KMS-11 (cell line): ENCODE measurements around the gene CCN5.

Experiments
- H2AFZ ChIP-seq: fragments of 200-600 bp; sonication (generic); 2 replicates; pipeline ENCODE4 v1.6.1; 2016; ENCODE audit warnings: antibody characterized with exemption, mixed run types, low read depth
- H3K27ac ChIP-seq: fragments of 200-600 bp; sonication (generic); 2 replicates; pipeline ENCODE4 v1.6.1; 2016; ENCODE audit warnings: mild to moderate bottlenecking, mixed run types
- H3K27me3 ChIP-seq: fragments of 200-600 bp; sonication (generic); 2 replicates; pipeline ENCODE4 v1.6.1; 2017; ENCODE audit warnings: mild to moderate bottlenecking, low read depth, mixed run types, moderate library complexity; ENCODE audit not compliant: insufficient read depth
- H3K36me3 ChIP-seq: fragments of 200-600 bp; sonication (generic); 2 replicates; pipeline ENCODE4 v1.6.1; 2017; ENCODE audit warnings: mild to moderate bottlenecking, mixed run types; ENCODE audit not compliant: insufficient read depth
- H3K4me1 ChIP-seq: fragments of 200-600 bp; sonication (generic); 2 replicates; pipeline ENCODE4 v1.6.1; 2016; ENCODE audit warnings: mild to moderate bottlenecking, low read depth, mixed run types; ENCODE audit not compliant: poor library complexity, severe bottlenecking
- H3K4me2 ChIP-seq: fragments of 200-600 bp; sonication (generic); 2 replicates; pipeline ENCODE4 v1.7.0; 2016; ENCODE audit warnings: mild to moderate bottlenecking, mixed run types
- H3K4me3 ChIP-seq: fragments of 200-600 bp; sonication (generic); IDR thresholded peaks from 2 replicates; pipeline ENCODE4 v1.6.1; 2017; ENCODE audit warnings: low read depth, low read length, mixed read lengths; ENCODE audit not compliant: insufficient read depth
- H3K79me2 ChIP-seq: fragments of 200-600 bp; sonication (generic); 2 replicates; pipeline ENCODE4 v1.6.1; 2016; ENCODE audit warnings: low read depth, mixed run types; ENCODE audit not compliant: insufficient read depth
- H3K9ac ChIP-seq: fragments of 200-600 bp; sonication (generic); 2 replicates; pipeline ENCODE4 v1.6.1; 2016; ENCODE audit warnings: mild to moderate bottlenecking, mixed run types
- H4K20me1 ChIP-seq: fragments of 200-600 bp; sonication (generic); 2 replicates; pipeline ENCODE4 v1.6.1; 2016; ENCODE audit warnings: mild to moderate bottlenecking, mixed run types; ENCODE audit not compliant: insufficient read depth
- TF ChIP-seq, protein P1 (sequence below): fragments of 200-600 bp; sonication (generic); conservative IDR thresholded peaks from 2 replicates; pipeline ENCODE4 v1.6.1; 2017; ENCODE audit warnings: low read depth, mild to moderate bottlenecking, antibody characterized with exemption, low read length, moderate library complexity, mixed read lengths

CCN5 gene

DNA sequence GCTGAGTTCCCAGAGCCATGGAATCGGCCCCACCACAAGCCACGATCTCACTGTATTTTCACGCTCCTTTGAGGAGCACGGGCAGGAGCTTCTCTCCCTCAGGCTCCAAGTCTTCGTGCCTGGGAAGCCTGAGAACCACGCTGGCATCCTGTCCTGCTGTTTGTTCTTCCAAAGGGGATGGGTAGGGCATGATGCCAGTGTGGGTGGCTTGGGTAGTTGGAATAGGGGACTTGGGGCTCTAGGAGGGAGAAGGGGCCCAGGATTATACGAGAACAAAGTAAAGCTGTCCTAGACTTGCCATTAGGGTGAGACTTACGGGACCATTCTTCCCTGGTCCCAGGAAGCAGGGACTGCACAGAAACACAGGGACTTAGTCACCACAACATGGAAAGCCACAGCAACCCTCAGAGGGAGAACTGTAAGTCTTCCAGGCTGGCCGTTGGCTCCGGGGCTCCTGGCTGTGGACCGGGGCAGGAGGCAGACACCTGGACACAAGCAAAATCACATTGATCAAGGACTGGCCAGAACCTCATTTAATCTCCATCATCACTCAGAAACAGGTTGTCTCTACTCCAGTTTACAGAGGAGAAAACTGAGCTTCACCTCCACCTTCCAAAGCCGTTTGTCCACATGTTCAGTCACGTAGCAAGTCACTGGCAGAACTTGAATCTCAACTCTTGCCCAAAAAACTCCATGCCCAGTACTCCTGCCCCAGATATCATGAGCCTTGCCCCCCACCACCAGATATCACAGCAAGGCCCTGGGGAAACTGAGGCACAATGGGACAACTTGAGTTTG is 1.3 kb downstream of the CCN5 start:
- no peaks in the 10 kb centered on the region for H4K20me1 ChIP-seq
- H3K27me3 ChIP-seq: peaks cover 65% of the 10 kb centered on the region

DNA sequence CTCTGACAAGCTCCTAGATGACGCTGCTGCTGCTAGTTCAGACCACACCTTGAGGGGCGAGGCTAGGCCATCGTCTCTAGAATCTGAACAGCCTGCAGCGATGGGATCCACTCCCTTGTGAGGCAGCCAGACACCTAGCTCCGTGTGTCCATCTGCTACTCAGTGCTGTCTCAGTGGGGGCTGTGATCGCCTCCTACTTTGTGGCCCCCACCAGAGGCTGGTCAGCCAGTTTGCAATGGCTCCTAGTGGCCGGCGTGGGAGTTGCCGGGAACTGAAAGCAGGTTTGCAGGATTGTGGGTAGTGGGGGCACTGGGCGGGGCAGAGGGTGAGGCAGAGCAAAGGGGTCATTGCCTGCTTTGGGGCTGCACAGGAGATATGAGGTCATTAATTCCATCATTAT is 2.8 kb downstream of the CCN5 start:
- TF ChIP-seq, protein P1, sequence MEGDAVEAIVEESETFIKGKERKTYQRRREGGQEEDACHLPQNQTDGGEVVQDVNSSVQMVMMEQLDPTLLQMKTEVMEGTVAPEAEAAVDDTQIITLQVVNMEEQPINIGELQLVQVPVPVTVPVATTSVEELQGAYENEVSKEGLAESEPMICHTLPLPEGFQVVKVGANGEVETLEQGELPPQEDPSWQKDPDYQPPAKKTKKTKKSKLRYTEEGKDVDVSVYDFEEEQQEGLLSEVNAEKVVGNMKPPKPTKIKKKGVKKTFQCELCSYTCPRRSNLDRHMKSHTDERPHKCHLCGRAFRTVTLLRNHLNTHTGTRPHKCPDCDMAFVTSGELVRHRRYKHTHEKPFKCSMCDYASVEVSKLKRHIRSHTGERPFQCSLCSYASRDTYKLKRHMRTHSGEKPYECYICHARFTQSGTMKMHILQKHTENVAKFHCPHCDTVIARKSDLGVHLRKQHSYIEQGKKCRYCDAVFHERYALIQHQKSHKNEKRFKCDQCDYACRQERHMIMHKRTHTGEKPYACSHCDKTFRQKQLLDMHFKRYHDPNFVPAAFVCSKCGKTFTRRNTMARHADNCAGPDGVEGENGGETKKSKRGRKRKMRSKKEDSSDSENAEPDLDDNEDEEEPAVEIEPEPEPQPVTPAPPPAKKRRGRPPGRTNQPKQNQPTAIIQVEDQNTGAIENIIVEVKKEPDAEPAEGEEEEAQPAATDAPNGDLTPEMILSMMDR: no peak; the same call in 1 of the 2 replicates
- H3K27me3 ChIP-seq: peaks cover 50% of the 10 kb centered on the region
- H3K4me2 ChIP-seq: no peak overlapping the region
- no peak overlapping the region for H2AFZ ChIP-seq
- H3K79me2 ChIP-seq: no peaks in the 10 kb centered on the region
- H3K27ac ChIP-seq: no peak overlapping the region
- H3K9ac ChIP-seq: no peak overlapping the region
- H3K4me1 ChIP-seq: peaks cover 12% of the 10 kb centered on the region
- H3K36me3 ChIP-seq: no peaks in the 10 kb centered on the region
- H3K4me3 ChIP-seq: no peak overlapping the region
- no peaks in the 10 kb centered on the region for H4K20me1 ChIP-seq

More for the DNA sequence above, 1.3 kb downstream of the CCN5 start:
- peaks cover 9% of the 10 kb centered on the region for H3K4me1 ChIP-seq
- H3K9ac ChIP-seq: no peak overlapping the region
- TF ChIP-seq, protein P1: no peak
- no peak overlapping the region for H3K4me2 ChIP-seq
- no peaks in the 10 kb centered on the region for H3K79me2 ChIP-seq
- no peaks in the 10 kb centered on the region for H3K36me3 ChIP-seq
- H3K27ac ChIP-seq: no peak overlapping the region
- no peak overlapping the region for H3K4me3 ChIP-seq
- no peak overlapping the region for H2AFZ ChIP-seq

DNA sequence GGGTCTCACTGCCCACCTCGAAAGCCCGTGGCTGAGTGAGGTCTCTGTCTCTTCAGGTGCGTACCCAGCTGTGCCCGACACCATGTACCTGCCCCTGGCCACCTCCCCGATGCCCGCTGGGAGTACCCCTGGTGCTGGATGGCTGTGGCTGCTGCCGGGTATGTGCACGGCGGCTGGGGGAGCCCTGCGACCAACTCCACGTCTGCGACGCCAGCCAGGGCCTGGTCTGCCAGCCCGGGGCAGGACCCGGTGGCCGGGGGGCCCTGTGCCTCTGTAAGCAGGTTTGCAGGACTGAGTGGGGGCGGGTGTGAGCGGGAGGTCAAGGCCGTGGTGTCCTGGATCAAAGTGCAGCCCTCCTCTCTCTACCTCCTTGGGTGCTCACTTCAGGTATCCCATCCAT is 4.7 kb downstream of the CCN5 start:
- Histone ChIP-seq H3K9ac (no peak overlapping the region), H4K20me1 (no peaks in the 10 kb centered on the region), H3K4me2 (no peak overlapping the region), H3K36me3 (no peaks in the 10 kb centered on the region), H3K27me3 (peaks cover 32% of the 10 kb centered on the region), H3K79me2 (no peaks in the 10 kb centered on the region), H3K4me1 (peaks cover 21% of the 10 kb centered on the region), H2AFZ (no peak overlapping the region), H3K27ac (no peak overlapping the region), H3K4me3 (no peak overlapping the region)
- TF ChIP-seq, protein P1: no peak

DNA sequence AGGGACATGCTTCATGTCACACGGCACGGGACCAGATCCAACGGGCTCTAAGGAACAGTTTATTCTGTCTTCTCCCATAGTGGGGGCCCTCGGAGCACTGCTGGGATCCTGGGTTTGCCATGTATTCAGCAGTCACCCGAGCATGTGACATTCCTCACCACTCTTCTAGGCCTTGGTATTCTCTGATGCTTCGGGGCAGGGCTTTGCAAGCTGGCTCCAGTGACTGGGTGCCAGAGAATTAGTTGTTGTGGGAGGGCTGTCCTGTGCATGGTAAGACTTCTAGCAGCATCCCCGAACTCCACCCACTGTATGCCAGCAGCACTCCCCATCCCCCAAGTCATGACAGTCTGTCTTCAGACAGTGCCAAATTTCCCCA is 5.4 kb downstream of the CCN5 start:
- Histone ChIP-seq H3K27me3 (peaks cover 24% of the 10 kb centered on the region), H4K20me1 (no peaks in the 10 kb centered on the region), H3K79me2 (no peaks in the 10 kb centered on the region), H3K4me2 (no peak overlapping the region), H3K4me3 (no peak overlapping the region), H3K27ac (no peak overlapping the region), H3K4me1 (peaks cover 24% of the 10 kb centered on the region), H3K36me3 (no peaks in the 10 kb centered on the region), H3K9ac (no peak overlapping the region), H2AFZ (no peak overlapping the region)
- TF ChIP-seq, protein P1: no peak
